ENCODE data around the gene ITGB1BP1.

Gene ITGB1BP1

GRCh38 chr2:9375857-9376428 lies 47.4 kb downstream of the ITGB1BP1 start:
- no peak for DNase-seq

GRCh38 chr2:9374071-9374730 lies 49.1 kb downstream of the ITGB1BP1 start:
- DNase-seq: no peak

- DNase-seq: no peak
Observed at GRCh38 chr2:9373476-9373875, 49.9 kb downstream of the ITGB1BP1 start.

GRCh38 chr2:9373047-9373446 lies 50.3 kb downstream of the ITGB1BP1 start:
- DNase-seq: no peak

- no peak for DNase-seq
Observed at GRCh38 chr2:9370746-9371145, 52.6 kb downstream of the ITGB1BP1 start.

GRCh38 chr2:9366026-9366425 lies 57.3 kb downstream of the ITGB1BP1 start:
- DNase-seq: no peak

GRCh38 chr2:9365498-9366019 lies 57.8 kb downstream of the ITGB1BP1 start:
- DNase-seq: no peak

- no peak for DNase-seq
Observed at GRCh38 chr2:9364791-9365497, 58.4 kb downstream of the ITGB1BP1 start.

- DNase-seq: no peak
Observed at GRCh38 chr2:9364373-9364772, 59.0 kb downstream of the ITGB1BP1 start.

- no peak for DNase-seq
Observed at GRCh38 chr2:9360701-9361100, 62.6 kb downstream of the ITGB1BP1 start.

GRCh38 chr2:9360110-9360509 lies 63.2 kb downstream of the ITGB1BP1 start:
- DNase-seq: no peak

GRCh38 chr2:9359463-9359862 lies 63.9 kb downstream of the ITGB1BP1 start:
- DNase-seq: no peak

GRCh38 chr2:9358846-9359245 lies 64.5 kb downstream of the ITGB1BP1 start:
- DNase-seq: no peak

- DNase-seq: no peak
Observed at GRCh38 chr2:9356261-9356660, 67.1 kb downstream of the ITGB1BP1 start.

- DNase-seq: no peak
Observed at GRCh38 chr2:9355716-9356115, 67.6 kb downstream of the ITGB1BP1 start.

GRCh38 chr2:9355270-9355669 lies 68.1 kb downstream of the ITGB1BP1 start:
- DNase-seq: no peak

GRCh38 chr2:9354318-9354717 lies 69.0 kb downstream of the ITGB1BP1 start:
- no peak for DNase-seq

Data from stimulated activated CD4-positive, alpha-beta T cell treated with anti-CD3 and anti-CD28 coated beads, Interleukin-12 subunit alpha, Interleukin-12 subunit beta, amount 100 ng/mL, for 4 hours (primary cell).